Fibroblast of skin of right quadriceps (primary cell): ENCODE measurements around the gene RNFT1.
"Not testable (repeated sequence)": the region's sequence is repeated elsewhere in the genome, so short reads cannot be mapped to it uniquely, and the experiment has no call there.

Source experiments
- DNase-seq: peaks from one replicate; pipeline ENCODE4 v3.0.0-alpha.2; 2013

Gene RNFT1, protein sequence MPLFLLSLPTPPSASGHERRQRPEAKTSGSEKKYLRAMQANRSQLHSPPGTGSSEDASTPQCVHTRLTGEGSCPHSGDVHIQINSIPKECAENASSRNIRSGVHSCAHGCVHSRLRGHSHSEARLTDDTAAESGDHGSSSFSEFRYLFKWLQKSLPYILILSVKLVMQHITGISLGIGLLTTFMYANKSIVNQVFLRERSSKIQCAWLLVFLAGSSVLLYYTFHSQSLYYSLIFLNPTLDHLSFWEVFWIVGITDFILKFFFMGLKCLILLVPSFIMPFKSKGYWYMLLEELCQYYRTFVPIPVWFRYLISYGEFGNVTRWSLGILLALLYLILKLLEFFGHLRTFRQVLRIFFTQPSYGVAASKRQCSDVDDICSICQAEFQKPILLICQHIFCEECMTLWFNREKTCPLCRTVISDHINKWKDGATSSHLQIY

DNA sequence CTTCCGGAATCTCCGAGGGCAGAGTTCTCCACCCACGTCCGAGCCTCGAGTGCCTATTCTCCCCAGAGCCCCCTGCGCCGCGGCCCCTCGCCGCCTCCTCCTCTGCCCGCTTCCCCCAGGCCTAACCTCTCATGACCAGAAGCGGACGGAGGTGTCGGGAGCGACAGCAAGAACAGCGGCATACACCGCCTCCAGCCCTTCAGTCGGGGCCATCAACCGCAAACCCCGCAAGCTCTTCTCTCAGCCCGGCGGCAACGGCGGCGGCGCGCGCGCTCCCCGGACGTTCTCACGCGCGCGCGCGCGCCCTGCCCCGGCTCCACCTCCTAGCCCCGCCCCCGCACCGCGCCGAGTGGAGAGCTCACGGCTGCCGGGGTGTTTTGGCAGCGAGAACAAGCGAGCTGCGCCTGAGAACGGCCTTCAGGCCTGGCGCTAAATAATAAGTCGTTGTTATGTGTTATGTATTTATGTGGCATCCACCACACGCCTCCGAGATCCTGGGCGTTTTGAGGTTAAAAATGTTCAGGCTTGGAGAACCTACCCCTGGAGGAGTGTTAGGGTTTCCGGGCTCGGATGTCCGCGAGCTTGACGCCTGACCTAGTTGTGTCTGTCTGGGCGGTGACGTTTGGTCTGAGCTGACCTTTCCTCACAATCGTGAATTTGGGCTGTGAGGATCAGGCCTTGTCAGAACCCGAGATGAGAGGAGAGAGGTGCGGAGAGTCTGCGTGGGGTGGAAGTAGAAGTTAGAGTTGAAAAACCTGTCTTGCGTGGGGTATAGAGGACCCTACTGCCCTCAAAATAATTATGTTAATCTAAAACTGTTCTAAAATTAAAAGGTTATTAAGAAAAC is at the start of gene RNFT1:
Gene RNFT1 (minus strand): TSS at position 259 of the 847 bp plus-strand sequence. CDS start 77 bp downstream, at position 182.
- DNase-seq, result peak; percentile 82

DNA sequence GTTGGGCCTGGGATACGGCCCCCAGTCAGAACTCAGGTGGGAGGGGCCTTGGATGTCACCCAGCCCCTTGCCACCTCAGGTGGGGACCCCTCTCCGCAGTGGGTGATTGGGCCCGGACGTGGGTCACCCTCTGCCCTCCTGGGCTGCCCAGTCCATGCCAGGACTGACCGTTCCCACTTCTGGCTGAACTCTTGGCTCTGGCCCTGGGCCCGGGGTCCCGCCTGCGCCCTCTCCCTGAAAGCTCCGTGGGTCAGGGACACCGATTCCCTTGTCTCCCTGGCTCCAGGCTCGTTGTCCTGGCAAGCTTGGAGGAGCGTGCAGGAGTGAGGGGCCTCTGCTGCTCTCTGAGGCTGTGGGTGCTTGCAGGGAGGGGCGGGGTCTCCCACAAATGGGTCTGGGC is 44.8 kb upstream of the RNFT1 start:
- DNase-seq, result not testable (repeated sequence)

DNA sequence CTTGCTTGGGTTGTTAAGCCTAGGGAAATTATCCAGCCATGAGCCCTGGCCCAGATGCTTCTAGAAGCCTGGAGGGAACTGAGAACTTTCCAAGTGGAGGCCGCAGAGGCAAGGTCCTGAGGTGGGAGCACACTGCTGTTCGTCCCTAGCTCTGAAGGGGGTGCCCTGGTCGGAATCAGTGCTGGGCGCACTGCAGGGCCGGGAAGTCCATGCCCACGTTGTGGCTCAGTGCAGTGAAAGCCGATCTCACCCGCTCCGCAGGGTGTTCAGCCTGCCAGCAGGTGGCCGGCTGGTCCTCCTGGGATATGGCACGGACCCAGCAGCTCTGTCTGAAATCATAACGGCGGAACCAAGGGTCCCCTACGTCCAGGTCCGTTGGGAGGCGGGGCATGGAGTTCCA is 43.8 kb upstream of the RNFT1 start:
- not testable (repeated sequence) for DNase-seq

DNA sequence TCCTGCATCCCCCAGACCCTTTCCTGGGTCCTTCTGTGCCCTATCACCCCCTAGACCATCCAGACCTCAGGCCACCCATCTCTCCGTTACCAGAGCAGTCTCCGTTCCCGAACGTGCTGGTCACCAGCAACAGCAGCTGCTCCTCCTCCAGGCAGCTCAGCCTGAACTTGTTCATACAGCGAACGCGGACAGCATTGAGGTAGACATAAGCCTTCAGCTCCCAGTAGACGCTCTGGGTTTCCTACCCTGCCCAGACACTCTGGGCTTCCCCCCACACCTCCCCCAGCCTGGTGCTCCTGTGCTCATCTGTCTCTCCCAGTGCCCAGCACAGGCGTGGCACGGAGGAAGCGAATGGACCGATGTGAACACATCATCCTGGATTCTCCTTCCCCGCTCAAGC is 41.6 kb upstream of the RNFT1 start:
- DNase-seq, result no peak

DNA sequence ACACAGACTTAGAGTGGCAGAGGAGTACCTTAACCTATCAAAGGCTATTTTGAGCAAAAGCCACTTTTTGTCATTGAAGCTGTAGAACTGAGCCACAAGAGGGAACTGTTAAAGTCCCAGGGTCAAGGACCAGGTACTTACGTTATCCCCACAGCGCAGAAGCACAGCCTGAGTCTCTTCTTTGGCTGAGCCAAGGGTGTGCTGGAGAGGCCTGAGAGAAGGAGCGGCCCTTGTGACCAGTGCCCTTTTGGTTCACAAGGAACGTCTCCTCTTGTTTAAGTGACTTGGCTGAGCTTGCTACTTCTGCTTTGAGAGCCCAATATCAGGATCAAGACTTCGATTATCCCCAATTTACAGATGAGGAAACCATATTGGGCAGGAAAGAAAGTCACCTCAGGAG is 40.0 kb upstream of the RNFT1 start:
- DNase-seq, result not testable (repeated sequence)

DNA sequence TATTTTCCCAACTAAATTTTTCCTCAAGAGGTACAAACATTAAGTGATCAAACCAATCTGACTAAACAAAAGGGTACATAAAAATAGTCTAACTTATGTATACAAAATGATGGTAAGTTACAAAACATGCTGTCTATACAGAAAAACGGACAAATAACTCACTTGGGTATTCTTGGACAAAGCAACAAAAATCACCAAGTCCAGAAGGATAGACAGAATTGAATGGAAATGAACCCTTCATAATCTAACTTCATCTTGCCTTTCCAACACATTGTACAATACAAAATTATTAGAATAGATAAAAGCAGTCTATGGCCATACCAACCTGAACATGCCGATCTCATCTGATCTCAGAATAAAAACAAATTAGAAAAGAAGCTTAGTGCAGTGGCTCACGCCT is 37.9 kb upstream of the RNFT1 start:
- DNase-seq, result not testable (repeated sequence)

DNA sequence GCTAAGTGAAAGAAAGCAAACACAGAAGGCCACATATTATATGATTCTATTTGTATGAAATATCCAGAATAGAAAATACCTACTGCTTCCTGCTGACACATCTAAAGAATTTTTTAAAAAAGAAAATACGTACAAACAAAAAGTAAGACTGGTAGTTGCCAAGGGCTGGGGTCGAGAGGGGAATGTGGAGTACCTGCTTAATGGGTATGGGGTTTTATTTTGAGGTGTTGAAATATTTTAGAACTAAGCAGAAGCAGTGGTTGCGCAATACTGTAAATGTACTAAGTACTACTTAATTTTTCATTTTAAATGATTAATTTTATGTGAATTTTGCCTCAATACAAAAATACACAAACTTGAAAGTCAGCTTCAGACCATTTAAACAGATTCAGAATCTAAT is 32.1 kb upstream of the RNFT1 start:
- DNase-seq, result not testable (repeated sequence)

DNA sequence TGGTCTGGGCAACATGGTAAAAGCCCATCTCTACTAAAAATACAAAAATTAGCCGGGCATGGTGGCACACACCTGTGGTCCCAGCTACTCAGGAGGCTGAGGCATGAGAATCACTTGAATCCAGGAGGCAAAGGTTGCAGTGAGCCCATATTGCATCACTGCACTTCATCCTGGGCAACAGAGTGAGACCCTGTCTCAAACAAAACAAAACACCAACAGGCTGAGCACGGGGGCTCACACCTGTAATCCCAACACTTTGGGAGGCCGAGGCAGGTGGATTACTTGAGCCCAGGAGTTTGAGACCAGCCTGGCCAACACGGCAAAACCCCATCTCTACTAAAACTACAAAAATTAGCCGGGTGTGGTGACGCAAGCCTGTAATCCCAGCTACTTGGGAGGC is 10.6 kb upstream of the RNFT1 start:
- not testable (repeated sequence) for DNase-seq

DNA sequence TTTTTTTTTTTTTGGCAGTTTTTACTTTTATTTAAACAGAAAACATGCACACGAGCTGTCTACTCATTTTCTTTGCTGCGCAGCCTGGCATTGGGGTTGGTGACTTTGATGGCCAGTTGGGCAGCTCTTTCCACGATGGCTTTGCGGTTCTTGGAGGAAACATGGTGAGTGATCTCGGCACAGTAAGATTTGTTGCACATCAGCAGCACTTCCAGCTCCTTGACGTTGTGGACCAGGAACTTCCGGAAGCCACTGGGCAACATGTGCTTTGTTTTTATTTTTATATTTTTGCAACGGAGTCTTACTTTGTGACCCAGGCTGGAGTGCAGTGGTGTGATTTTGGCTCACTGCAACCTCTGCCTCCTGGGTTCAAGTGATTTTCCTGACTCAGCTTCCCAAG is 8.9 kb upstream of the RNFT1 start:
- not testable (repeated sequence) for DNase-seq

DNA sequence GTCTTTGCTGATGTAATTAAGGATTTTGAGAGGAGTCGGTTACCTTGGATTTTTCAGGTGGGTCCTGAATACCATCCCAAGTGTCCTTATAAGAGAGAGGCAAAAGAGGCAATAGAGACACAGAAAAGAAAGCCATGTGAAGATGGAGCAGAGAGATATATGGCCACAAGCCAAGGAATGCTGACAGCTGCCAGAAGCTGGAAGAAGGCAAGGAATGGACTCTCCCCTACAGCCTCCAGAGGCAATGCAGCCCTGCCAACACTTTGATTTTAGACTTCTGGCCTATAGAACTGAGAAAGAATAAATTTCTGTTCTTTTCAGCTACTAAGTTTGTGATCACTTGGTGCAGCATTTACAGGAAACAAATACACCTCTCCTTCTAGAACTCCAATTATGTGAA is 8.2 kb upstream of the RNFT1 start:
- DNase-seq, result peak; percentile 13

DNA sequence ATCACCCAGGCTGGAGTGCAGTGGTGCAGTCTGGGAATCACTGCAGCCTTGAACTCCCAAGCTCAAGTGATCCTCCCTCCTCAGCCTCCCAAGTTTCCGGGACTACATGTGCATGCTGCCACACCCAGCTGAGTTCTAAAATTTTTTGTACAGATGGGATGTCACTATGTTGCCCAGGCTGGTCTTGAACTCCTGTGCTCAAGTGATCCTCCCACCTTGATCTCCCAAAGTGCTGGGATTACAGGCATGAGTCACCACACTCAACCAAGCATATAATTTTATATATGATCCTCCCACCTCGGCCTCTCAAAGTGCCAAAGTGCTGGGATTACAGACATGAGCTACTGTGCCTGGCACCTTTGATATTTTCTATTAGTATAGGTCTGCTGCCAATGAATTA is 7.2 kb upstream of the RNFT1 start:
- DNase-seq, result not testable (repeated sequence)

DNA sequence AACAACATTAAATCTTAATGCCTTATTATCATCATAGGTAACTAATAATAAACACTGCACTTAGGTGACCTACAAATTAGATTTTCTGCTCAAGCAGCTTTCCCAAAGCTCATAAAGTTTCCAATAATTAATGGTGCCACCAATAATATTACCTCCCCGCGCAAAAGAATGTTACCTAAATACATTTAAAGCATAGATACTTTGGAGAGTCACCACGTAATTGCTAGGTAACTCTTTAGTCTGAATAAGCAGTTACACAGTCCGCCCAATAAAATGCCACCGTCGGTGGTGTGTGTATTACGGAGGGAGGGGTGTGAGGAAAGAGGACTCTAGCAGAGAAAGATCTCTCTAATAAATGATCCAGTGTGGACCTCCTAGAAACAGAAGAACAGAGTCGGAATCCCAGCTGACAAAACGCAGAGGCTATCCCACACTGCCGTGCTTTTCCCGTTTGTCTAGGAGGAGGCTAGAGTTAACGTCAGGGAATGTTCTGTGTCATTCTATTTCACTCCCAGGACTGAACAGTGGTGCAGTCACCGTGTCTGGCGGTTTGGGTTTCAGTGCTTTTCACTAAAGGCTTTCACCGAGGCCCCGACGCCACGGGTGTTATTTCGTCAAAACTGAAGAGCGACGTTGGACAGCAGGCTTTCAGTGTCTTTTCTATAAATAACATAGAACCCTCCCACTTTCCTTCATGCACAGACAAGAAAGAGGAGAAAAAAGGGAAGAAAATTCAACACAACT is 630 bp downstream of the RNFT1 start:
- DNase-seq, result peak; percentile 39

DNA sequence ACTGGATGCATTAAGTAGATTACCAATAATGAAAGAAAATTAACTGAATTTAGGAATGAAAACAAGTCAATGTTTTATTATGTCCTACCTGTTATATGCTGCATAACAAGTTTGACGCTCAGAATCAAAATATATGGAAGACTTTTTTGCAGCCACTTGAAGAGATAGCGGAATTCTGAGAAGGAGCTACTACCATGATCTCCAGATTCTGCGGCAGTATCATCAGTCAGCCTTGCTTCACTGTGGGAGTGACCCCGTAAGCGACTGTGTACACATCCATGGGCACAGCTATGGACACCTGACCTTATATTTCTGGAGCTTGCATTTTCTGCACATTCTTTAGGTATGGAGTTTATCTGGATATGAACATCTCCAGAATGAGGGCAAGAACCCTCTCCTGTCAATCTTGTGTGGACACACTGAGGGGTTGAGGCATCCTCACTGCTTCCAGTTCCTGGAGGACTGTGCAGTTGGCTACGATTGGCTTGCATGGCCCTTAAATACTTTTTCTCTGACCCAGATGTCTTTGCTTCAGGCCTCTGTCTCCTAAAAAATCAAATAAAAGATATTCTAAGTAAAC is 1.7 kb downstream of the RNFT1 start:
- no peak for DNase-seq

DNA sequence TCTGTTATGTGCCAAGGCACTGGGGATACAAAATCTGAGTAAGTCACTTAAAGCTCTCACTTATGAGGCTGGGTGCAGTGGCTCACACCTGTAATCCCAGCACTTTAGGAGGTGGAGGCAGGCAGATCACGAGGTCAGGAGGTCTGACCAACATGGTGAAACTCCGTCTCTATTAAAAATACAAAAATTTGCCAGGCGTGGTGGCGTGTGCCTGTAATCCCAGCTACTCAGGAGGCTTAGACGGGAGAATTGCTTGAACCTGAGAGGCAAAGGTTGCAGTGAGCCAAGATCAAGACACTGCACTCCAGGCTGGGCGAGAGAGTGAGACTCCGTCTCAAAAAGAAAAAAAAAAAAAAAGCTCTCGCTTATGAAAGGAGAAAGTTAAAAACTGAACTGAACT is 5.0 kb downstream of the RNFT1 start:
- not testable (repeated sequence) for DNase-seq

DNA sequence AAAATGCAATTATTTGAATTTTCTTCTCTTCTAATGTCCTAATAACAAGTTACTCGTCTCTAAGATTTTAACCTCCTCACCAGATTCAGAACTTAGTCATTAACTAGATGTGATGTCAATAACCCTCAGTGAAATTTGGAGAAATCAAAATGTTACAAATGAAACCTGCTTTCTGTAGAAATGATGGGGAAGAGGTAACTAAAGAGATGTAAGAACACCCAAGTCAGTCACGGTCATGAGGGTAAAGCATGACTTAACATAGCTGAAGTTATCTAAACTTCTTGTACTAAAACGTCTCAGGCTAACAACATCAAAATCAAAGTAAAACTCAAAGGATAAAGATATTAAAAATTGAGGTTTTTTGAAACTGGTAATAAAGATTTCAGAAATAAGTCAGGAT is 9.7 kb downstream of the RNFT1 start:
- no peak for DNase-seq

DNA sequence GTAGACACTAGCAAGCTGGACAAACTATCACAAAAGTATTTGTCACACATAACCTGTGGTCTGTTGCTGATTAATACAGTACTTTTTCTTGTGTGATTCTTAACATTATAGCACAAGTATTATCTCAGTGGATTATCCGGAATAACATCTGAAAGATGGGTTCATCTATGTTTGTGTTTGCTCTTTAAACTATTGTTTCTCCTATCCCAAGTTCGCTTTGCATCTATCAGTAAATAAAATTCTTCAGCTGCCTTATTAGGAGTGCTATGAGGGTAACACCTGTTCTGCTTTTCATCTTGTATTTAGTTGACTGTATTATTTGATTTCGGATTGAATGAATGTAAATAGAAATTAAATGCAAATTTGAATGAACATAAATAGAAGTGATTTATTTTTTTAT is 14.5 kb downstream of the RNFT1 start:
- DNase-seq, result no peak

DNA sequence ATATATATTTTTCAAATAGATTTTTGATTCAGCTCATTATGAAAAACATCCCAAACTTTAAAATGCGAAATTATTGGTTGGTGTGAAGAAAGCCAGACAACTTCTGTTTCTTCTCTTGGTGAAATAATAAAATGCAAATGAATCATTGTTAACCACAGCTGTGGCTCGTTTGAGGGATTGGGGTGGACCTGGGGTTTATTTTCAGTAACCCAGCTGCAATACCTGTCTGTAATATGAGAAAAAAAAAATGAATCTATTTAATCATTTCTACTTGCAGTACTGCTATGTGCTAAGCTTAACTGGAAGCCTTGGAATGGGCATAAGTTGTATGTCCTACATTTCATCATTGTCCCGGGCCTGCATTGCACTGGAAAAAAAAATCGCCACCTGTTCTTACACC is 17.2 kb downstream of the RNFT1 start:
- not testable (repeated sequence) for DNase-seq

DNA sequence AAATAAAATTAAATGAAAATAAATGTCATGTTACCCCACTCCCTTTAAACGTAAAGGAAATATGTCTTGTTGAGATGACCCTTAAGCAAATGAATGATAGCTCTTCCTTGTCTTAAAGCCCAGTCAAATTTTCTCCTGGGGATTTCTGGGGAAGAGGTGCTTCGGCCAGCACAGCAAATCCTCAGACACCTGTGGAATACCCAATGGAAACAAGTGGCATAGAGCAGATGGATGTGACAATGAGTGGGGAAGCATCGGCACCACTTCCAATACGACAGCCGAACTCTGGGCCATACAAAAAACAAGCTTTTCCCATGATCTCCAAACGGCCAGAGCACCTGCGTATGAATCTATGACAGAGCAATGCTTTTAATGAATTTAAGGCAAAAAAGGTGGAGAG is 18.1 kb downstream of the RNFT1 start:
- not testable (repeated sequence) for DNase-seq

DNA sequence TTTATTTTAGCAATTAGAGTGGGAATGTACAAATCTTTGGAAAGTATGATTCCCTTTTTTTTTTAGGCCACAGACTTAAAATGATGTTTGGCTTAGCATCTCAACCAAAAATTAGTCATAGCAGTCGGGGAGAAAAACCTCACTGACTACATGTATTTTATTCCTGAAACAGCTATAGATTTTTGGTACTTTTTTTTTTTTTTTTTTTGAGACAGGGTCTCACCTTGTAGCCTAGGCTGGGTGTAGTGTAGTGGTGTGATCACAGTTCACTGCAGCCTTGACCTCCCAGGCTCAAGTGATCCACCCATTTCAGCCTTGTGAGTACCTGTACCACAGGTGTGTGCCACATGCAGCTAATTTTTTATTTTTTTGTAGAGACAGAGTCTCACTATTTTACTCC is 23.4 kb downstream of the RNFT1 start:
- no peak for DNase-seq

DNA sequence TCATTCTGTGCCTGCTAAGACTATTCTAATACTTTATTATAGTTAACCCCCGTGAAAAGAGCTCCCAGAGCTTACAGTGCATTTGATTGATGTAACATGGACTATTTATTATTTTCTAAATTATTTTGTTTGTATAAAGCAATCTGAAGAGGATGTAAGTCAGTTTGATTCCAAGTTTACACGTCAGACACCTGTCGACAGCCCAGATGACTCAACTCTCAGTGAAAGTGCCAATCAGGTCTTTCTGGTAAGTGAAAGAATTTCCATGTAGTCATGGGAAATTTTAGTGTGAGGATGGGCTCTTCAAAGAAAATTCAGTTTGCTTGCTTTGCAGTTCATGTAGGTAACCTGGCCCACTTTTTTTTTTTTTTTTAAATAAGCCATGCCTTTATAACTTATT is 23.8 kb downstream of the RNFT1 start:
- DNase-seq, result not testable (repeated sequence)

DNA sequence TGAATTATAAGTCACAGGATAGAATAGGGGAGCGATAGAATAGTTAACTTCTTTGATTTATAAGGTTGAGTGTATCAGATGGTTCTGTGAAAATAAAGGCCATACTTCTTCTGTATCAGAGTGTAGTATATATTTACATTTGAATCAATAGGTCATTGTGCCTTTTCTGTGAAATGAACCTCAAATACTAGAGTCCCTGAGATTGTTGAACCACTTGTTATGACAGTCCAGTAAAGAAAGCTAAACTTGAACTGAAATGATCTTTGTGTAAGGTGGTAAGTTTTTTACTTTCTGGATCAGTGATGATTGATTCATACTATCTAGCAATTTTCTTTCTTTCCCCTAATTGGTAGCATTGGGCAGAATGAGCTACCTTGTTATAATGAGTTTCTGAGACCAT is 31.2 kb downstream of the RNFT1 start:
- DNase-seq, result not testable (repeated sequence)

DNA sequence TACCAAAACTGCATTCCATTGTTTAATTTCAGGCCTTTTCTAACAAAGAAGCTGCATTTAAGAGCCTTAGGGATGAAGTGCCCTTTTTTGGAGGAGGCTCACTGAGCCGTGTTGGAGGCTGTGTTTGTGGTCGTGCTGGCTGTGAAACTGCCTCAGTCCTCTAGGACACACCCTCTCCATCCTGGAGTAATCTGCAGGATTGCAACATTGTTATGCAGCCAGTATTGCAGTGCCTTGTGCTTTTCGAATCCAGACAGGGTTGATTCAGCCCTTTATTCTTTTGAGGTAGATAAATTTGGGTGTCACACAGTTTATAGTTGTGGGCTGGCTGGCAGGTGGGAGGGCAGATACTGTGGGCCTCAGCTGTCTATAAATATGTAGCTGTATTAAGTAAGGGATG is 33.8 kb downstream of the RNFT1 start:
- peak; percentile 24 for DNase-seq

DNA sequence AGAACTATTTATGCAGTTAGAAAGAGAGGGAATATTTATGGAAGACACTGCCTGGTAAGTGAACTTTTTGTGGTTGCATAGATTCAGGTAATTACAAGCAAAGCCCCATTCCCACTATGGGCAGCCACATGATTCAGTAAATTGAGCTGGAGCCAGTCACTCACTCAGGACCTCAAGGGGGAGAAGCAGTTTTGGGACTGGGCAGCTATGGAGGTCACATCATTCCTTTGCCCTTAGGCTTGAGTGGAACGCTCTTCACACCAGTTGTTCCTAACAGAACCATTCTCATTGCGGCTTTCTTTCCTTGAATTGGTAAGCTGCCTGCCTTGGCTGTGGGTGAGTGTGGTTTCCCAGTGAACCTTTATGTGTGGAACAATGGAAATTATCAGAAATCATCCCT is 34.4 kb downstream of the RNFT1 start:
- DNase-seq, result not testable (repeated sequence)
